ENCODE measurements around the gene GGT5.
"Not testable (repeated sequence)": the region's sequence is repeated elsewhere in the genome, so short reads cannot be mapped to it uniquely, and the experiment has no call there.

GGT5 gene, protein sequence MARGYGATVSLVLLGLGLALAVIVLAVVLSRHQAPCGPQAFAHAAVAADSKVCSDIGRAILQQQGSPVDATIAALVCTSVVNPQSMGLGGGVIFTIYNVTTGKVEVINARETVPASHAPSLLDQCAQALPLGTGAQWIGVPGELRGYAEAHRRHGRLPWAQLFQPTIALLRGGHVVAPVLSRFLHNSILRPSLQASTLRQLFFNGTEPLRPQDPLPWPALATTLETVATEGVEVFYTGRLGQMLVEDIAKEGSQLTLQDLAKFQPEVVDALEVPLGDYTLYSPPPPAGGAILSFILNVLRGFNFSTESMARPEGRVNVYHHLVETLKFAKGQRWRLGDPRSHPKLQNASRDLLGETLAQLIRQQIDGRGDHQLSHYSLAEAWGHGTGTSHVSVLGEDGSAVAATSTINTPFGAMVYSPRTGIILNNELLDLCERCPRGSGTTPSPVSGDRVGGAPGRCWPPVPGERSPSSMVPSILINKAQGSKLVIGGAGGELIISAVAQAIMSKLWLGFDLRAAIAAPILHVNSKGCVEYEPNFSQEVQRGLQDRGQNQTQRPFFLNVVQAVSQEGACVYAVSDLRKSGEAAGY

DNA sequence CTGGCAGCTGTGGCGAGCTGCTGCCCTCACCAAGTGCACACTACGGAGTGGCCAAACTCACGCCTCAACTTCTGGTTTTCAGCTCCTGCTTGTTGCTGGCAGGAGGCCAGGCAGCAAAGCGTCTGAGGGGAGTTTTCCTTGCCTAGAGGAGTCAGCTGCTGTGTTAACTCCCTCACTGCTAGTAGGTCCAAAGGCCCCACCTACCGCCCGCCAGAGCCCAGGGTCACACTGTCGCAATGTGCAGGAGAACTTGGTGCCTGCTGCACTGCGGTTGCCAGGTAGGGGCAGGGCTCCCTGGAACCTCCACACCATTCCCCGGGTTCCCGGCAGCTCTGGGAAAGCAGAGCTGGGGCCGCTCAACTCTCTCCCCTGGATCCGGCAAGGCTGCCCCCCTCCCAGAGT is at the start of gene GGT5:
Gene GGT5, minus strand, starts transcription at position 53 of the 402 bp plus-strand sequence. CDS start 357 bp downstream, outside the sequence.
- DNase-seq, result not testable (repeated sequence)

- DNase-seq, result not testable (repeated sequence)
Observed at GRCh38 chr22:24292202-24292830, 47.4 kb upstream of the GGT5 start.

DNA sequence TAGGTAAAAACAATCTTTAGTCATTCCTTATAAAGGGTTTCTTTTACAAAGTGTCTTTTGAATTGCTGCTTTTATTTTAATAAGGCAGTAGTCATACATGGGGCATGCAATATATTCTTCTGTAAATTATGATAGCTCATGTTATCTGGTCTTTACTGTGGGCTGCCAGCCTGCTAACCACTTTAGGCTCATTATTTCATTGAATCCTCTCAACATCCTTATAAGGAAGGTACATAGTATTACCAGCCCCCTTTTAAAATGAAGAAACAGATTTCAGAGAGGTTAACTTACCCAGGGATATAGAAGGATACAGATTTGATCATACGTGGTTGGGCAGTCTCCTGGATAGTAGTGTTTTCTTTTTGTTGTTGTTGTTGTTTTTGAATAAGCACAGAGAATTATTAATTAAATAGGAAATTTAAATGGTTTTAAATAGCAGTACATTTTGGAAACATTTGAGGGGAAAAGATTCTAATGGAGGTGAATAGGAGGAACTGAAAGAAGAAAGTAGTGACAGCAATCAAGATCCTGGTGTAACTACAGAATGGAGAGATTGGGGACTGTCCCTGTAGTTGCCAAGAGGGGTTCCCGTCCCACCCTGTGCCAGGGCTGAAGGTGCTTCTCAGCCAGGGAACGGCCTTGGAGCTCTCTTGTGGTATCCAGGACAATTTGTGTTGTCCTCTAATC is 46.8 kb upstream of the GGT5 start:
- DNase-seq, result no peak

DNA sequence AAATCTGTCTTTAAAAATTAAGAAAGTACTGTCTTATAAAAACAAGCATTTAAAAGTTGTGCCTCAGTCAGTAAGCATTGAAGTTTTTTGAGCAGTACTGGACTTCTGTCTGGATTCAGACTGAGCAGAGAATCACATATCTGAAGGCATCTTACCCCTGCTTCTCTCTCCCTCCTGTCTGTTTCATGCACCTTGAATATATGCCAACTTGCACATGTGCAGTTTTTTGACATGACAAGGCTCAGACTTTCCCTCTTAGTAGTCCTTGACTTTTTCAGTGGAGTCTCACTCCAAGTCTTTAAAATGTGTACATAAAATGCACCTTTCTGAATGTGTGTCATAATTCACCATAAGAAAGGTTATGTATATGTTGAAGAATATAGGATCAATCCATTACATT is 45.6 kb upstream of the GGT5 start:
- DNase-seq, result no peak

DNA sequence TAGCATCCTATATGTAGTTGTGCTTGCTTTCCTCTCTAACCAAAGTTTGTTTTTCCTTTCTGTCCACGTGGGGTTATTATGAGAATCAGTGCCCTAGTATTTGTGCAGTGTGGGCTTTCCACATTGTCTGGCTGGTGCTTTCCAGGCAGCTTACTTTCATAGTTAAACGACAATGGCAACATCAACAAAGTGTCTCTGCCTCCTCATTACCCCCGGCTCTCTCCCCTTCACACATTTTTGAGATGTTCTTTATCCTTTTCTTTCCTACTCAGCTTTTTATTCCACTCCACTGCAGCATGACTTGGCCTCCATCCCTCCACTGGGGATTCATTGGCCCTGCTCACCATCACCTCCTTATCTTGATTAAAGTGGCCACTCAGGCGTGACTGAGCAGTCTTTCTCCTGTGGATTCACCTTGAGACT is 44.9 kb upstream of the GGT5 start:
- no peak for DNase-seq

DNA sequence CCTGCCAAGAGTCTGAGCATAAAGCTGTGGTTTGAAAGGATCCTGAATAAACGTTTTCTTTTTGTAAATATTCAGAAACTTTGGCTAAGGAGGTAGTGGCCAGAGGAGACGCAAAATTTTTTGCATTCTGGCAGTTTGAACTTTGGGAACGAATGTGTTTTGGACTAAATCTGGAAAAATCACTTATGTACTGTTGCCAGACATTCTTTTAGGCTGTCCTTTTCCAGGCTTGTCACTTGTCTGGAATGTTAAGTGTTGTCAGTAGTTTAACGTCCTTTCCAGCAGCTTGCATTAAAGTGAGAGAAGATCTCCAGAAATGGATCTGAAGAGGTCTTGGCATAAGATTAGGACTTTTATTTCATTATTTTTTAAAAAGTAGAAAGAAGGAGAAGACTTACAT is 44.2 kb upstream of the GGT5 start:
- DNase-seq, result no peak

DNA sequence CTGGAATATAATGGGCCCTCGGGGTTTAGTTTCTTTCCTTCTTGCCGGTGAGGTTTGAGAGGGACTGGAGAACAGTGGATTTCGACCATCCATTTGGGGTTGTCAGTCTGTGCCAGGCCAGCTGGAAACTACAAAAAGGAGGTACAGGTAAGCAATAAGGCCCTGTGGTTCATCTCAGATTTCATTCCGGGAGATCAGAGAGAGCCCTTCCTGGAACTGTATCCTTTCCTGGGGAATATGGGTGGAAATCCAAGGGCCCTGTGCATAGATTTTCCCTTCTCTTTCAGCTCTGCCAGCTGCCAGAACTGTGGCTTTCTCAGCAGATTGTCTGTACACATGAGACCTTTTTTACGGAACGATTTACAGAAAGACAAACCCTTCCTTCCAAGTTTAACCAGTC is 42.9 kb upstream of the GGT5 start:
- DNase-seq, result not testable (repeated sequence)

GRCh38 chr22:24287212-24287611 is 42.3 kb upstream of the GGT5 start:
- DNase-seq, result not testable (repeated sequence)

DNA sequence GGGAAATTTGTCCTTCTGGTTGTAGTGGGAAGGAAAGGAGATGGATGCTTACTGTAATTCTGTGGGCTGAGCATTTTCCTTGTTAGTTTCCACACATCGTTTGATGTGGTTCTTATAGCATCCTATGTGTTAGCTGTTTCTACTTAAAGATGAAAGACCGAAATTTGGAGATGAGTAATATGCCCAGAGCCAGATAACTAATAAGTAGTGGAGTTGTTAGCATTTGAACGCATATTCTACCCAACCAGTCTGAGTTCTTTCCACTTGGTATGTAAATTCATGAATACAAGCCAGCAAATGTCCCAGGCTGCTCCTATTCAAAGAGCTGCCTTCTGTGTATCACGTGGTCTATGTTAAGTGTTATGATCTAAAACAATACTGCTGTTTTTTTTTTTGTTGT is 40.4 kb upstream of the GGT5 start:
- DNase-seq, result peak; percentile 11

DNA sequence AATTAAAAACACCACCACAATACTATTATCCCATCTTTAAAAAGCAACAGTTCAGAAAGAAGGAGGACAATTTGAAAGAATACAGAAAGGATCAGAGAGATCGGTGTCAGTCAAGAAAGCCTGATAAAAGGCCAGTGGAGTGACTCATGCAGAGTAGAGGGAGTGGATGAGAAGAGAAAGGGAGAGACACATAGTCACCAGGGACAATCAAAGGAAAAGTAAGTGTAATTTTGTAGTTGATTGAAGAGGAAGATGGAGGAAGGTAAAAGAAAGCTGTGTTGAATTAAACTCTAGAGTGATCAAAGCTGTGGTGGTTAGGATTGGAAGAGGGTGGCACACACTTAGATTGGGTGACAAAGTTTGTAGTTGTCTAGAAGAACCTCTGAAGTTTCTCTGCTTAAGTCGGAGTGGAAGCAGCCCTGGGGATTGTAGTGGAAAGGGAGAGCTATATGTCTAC is 39.9 kb upstream of the GGT5 start:
- no peak for DNase-seq

- no peak for DNase-seq
Observed at GRCh38 chr22:24282401-24282800, 37.5 kb upstream of the GGT5 start.

- not testable (repeated sequence) for DNase-seq
Observed at GRCh38 chr22:24280363-24280762, 35.5 kb upstream of the GGT5 start.

DNA sequence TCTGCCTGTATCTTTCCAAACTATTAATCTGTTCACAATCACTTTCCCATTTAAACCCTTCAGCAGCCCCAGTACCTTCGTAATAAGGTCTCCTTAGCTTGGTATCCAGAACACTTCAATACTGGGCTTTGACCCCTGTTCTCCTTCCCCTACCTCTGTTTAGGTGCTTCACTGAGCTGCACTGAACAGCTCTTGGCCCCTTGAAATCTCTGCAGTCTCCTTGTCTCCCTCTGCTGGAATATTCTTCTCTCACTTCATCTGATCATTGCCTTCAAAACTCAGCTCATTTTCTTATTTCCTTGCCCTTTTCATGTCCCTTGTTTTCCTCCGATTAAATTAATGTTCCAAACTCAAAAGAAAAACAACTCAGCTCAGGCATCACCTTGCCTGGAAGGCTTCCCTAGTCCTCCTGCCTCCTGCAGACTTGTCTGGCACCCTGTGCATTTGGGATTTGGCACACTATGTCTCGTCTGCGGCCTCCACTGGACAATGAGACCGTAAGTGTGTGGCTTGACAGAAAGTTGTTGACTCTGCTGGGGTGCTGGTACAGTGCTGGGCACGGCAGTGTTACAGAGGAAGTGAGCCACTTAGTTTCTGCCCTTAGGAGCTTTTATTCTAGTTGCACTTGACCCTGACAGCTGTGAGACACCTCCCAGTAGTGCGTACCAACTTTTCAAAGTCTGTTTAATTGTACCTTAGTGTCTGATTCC is 30.0 kb upstream of the GGT5 start:
- DNase-seq, result not testable (repeated sequence)

GRCh38 chr22:24273906-24274305 is 29.0 kb upstream of the GGT5 start:
- DNase-seq, result not testable (repeated sequence)

DNA sequence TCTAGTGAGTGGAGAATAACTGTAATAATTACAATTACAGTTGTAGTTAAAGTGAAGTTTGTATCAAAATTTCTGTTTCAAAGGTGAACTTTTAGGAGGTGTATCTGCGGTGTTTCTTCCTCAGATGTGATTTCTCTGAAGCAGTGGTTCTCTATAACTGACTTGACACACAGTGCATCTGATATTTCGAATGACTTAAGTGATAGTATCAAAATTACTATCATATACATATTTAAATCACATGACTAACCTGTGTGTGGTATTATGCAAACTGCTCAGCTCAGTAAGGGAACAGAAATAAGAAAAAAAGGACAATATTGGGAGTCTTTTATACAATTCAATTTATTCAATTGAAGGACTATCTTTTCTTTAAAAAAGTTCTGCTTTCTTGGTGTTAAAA is 28.1 kb upstream of the GGT5 start:
- not testable (repeated sequence) for DNase-seq

DNA sequence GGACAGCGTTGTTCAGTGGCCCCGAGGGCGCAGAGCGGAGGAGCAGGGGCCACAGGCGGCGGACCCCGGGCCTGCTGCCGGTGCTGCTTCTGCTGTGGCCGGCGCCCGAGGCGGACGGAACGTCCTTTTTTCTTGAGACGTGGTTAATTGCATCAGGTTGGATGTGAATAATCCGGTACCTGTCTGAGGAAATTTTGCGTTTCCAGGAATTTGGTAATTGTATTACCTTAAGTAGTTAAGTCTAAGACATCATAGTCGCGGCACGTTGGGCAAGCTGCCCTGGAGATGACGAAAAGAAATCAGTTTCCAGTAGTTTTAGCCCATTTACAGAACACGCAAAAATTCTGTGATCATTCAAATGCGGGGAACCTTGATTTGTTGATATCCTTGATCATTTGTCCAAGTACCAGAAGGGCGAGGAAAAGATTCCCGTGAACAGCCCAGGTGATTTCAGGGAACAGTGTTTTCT is 26.5 kb upstream of the GGT5 start:
- DNase-seq, result no peak

DNA sequence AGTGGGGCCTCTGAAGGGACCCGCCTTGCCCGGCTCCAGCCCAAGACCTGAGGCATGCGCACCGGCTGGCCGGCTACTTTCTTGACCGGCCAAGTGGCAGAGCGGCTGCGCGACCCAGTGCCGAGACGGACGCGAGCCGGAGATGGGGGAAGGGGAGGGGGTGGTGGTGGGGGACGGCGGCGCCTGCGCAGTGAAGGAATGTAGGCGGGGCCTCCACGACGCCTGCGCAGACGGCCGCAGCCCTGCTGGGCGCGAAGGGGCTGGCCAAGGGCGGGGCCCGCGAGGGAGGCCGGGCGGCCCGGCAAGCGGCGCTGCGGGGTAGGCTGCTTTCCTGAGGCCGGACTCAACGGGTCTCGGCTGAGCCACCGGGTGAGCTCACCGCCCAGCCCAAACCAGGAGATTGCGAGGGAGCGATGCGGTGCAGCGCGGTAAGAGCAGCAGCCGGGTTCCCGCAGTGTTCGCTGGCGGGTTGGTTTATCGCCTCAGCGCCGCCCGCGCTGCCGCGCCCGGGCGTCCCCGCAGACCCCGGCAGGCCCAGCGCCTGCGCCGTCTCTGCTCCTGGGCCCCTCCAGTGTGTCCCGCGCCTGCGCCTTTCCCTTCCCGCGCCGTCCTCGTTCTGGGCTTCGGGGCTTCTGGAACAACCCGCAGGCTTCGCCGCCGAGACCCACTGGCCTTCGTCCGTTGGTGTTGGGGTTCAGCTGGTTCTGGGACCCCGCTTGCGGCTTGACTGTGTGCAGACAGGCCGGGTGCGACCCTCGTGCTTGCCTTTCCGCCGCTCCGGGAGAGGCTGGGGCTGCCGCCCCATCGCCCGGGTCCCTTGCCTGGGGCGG is 25.9 kb upstream of the GGT5 start, which contains the start of gene SPECC1L:
Gene SPECC1L, plus strand, starts transcription at position 276 of the 830 bp plus-strand sequence. CDS start 31,401 bp downstream, outside the sequence.
- peak; percentile 93 for DNase-seq

DNA sequence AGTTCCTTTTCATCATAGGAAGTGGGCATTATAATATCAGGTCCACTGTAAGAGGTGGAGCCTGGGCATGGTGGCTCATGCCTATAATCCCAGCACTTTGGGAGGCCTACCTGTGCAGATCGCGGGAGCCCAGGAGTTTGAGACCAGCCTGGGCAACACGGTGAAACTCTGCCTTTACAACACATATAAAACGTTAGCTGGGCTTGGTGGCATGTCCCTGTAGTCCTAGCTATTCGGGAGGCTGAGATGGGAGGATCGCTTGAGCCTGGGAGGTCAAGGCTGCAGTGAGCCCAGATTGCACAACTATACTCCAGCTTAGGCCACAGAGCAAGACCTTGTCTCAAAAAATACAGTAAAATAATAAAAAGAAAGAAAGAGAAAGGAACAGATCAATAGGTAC is 21.6 kb upstream of the GGT5 start:
- DNase-seq, result not testable (repeated sequence)

DNA sequence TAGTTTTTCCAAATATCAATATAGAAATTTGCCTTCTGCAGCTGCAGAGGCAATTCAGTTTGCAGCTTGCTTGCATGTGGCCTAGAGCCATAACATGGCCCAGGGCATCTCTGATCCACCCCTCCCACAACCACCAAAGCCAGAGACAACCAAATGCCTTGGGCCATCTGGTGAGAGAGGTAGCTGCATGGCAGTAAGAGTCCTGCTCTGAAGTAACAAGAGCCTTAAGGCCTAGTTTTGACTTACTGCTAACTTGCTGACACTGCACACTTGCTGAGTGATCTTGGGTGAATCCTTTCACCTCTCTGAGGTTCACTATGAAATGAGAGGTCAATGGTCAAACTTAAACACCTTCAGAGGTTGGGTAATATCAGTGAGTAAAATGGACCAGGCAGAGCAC is 20.9 kb upstream of the GGT5 start:
- DNase-seq, result no peak

- DNase-seq, result not testable (repeated sequence)
Observed at GRCh38 chr22:24264329-24264896, 19.5 kb upstream of the GGT5 start.

DNA sequence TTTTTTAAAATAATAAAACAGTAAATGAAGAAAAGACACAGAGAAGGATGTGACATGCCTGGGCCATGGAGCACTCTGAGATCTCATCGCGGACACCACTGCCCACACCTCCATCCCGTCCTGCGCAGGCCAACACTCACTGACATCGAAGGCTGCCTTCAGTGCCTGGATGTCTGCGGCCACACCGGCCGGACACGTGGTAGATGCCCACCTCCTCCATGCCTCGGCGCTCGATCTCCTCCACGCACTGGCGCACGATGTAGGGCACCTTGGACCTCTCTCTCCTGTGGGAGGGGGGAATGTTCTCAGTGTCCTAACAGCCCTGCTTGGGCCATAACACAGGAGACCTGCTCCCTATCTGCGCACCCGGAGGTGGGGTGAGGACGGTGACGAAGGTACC is 18.6 kb upstream of the GGT5 start:
- DNase-seq, result not testable (repeated sequence)

Measured in CD4-positive, alpha-beta T cell treated with Interleukin-12 subunit alpha and Interleukin-12 subunit beta, for 1 hour (primary cell).